Measurements from ENCODE around the gene TMEM131L.

DNA sequence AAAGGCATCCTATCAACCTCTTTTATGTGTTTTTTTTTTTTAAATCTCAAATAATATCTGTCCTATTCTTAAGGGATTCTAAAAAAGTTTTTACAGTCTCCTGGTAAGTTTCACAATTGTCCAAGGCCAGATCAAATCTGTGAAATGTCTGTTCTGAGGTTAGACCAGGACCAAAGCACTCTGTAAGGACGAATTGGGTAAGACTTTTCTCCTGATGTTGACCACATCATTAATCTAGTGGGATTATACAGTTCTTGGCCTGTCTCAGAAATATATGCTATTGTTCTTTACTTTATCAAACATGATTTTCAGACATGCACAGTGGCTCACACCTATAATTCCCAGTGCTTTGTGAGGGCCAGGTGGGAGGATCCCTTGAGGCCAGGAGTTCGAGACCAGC lies 45.8 kb upstream of the TMEM131L start:
- TF ChIP-seq, protein P1, sequence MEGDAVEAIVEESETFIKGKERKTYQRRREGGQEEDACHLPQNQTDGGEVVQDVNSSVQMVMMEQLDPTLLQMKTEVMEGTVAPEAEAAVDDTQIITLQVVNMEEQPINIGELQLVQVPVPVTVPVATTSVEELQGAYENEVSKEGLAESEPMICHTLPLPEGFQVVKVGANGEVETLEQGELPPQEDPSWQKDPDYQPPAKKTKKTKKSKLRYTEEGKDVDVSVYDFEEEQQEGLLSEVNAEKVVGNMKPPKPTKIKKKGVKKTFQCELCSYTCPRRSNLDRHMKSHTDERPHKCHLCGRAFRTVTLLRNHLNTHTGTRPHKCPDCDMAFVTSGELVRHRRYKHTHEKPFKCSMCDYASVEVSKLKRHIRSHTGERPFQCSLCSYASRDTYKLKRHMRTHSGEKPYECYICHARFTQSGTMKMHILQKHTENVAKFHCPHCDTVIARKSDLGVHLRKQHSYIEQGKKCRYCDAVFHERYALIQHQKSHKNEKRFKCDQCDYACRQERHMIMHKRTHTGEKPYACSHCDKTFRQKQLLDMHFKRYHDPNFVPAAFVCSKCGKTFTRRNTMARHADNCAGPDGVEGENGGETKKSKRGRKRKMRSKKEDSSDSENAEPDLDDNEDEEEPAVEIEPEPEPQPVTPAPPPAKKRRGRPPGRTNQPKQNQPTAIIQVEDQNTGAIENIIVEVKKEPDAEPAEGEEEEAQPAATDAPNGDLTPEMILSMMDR (conservative IDR thresholded peaks at IDR 0.05; ENCODE audit: low read length) = no peak
- no peak for TF ChIP-seq EZH2phosphoT487 (IDR thresholded peaks at IDR 0.05; ENCODE audit: borderline replicate concordance)
